Measurements from ENCODE around the gene RIPK4.

Gene RIPK4

GRCh38 chr21:41713495-41714281 is 53.2 kb downstream of the RIPK4 start:
- DNase-seq (ENCODE audit: insufficient read length, low spot score) (no peak), FAIRE-seq (no peak)
- TF ChIP-seq POLR2A (IDR thresholded peaks at IDR 0.05; ENCODE audit: low read depth, low read length): no peak
- TF ChIP-seq POLR2AphosphoS5 (IDR thresholded peaks at IDR 0.05; ENCODE audit: low read depth, low read length): no peak
- no peak for TF ChIP-seq POU2F2 (IDR thresholded peaks at IDR 0.05; ENCODE audit: low read depth, low read length)
- TF ChIP-seq PAX5 (IDR thresholded peaks at IDR 0.05; ENCODE audit: insufficient read depth, low read length, severe bottlenecking): no peak
- no peak for TF ChIP-seq TAF1 (IDR thresholded peaks at IDR 0.05; ENCODE audit: low read depth, low read length)
- TF ChIP-seq SPI1 (IDR thresholded peaks at IDR 0.05; ENCODE audit: low read depth, low read length): no peak

- TF ChIP-seq POU2F2 (IDR thresholded peaks at IDR 0.05; ENCODE audit: low read depth, low read length): no peak
- no peak for TF ChIP-seq POLR2AphosphoS5 (IDR thresholded peaks at IDR 0.05; ENCODE audit: low read depth, low read length)
- TF ChIP-seq SPI1 (IDR thresholded peaks at IDR 0.05; ENCODE audit: low read depth, low read length): no peak
- no peak for TF ChIP-seq POLR2A (IDR thresholded peaks at IDR 0.05; ENCODE audit: low read depth, low read length)
- no peak for TF ChIP-seq PAX5 (IDR thresholded peaks at IDR 0.05; ENCODE audit: insufficient read depth, low read length, severe bottlenecking)
- no peak for TF ChIP-seq TAF1 (IDR thresholded peaks at IDR 0.05; ENCODE audit: low read depth, low read length)
- DNase-seq (ENCODE audit: insufficient read length, low spot score): no peak
- no peak for FAIRE-seq
These were observed 54.1 kb downstream of the RIPK4 start for GRCh38 chr21:41712730-41713129.

GRCh38 chr21:41712201-41712600 is 54.7 kb downstream of the RIPK4 start:
- DNase-seq (ENCODE audit: insufficient read length, low spot score): no peak
- no peak for FAIRE-seq

GRCh38 chr21:41711416-41712007 is 55.3 kb downstream of the RIPK4 start:
- TF ChIP-seq POLR2AphosphoS5 (IDR thresholded peaks at IDR 0.05; ENCODE audit: low read depth, low read length) (no peak), POU2F2 (IDR thresholded peaks at IDR 0.05; ENCODE audit: low read depth, low read length) (no peak), TAF1 (IDR thresholded peaks at IDR 0.05; ENCODE audit: low read depth, low read length) (no peak), PAX5 (IDR thresholded peaks at IDR 0.05; ENCODE audit: insufficient read depth, low read length, severe bottlenecking) (no peak), POLR2A (IDR thresholded peaks at IDR 0.05; ENCODE audit: low read depth, low read length) (no peak), SPI1 (IDR thresholded peaks at IDR 0.05; ENCODE audit: low read depth, low read length) (no peak)
- DNase-seq (ENCODE audit: insufficient read length, low spot score) (no peak), FAIRE-seq (no peak)

More at GRCh38 chr21:41712201-41712600, 54.7 kb downstream of the RIPK4 start:
- TF ChIP-seq PAX5 (IDR thresholded peaks at IDR 0.05; ENCODE audit: insufficient read depth, low read length, severe bottlenecking) (no peak), POU2F2 (IDR thresholded peaks at IDR 0.05; ENCODE audit: low read depth, low read length) (no peak), SPI1 (IDR thresholded peaks at IDR 0.05; ENCODE audit: low read depth, low read length) (no peak), POLR2A (IDR thresholded peaks at IDR 0.05; ENCODE audit: low read depth, low read length) (no peak), POLR2AphosphoS5 (IDR thresholded peaks at IDR 0.05; ENCODE audit: low read depth, low read length) (no peak), TAF1 (IDR thresholded peaks at IDR 0.05; ENCODE audit: low read depth, low read length) (no peak)

DNA sequence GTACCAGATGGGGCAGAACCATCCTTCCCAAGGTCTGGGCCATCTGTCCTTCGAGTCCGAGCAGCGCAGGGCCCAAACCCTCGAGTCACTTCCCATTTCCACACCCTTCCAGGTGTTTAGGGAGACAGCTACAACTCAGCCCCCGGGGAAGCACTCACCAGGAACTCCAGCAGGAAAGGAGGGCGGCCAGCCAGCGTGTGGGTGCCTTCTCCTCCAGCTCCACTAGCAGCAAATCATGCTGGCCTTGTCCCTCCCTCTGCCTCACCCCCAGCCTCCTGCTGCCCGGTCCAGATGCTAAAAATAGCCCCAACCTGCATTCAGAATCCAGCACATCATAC is 56.1 kb downstream of the RIPK4 start:
- DNase-seq (ENCODE audit: insufficient read length, low spot score) (no peak), FAIRE-seq (no peak)
- TF ChIP-seq POU2F2 (IDR thresholded peaks at IDR 0.05; ENCODE audit: low read depth, low read length) (no peak), POLR2A (IDR thresholded peaks at IDR 0.05; ENCODE audit: low read depth, low read length) (no peak), SPI1 (IDR thresholded peaks at IDR 0.05; ENCODE audit: low read depth, low read length) (no peak), TAF1 (IDR thresholded peaks at IDR 0.05; ENCODE audit: low read depth, low read length) (no peak), PAX5 (IDR thresholded peaks at IDR 0.05; ENCODE audit: insufficient read depth, low read length, severe bottlenecking) (no peak)

DNA sequence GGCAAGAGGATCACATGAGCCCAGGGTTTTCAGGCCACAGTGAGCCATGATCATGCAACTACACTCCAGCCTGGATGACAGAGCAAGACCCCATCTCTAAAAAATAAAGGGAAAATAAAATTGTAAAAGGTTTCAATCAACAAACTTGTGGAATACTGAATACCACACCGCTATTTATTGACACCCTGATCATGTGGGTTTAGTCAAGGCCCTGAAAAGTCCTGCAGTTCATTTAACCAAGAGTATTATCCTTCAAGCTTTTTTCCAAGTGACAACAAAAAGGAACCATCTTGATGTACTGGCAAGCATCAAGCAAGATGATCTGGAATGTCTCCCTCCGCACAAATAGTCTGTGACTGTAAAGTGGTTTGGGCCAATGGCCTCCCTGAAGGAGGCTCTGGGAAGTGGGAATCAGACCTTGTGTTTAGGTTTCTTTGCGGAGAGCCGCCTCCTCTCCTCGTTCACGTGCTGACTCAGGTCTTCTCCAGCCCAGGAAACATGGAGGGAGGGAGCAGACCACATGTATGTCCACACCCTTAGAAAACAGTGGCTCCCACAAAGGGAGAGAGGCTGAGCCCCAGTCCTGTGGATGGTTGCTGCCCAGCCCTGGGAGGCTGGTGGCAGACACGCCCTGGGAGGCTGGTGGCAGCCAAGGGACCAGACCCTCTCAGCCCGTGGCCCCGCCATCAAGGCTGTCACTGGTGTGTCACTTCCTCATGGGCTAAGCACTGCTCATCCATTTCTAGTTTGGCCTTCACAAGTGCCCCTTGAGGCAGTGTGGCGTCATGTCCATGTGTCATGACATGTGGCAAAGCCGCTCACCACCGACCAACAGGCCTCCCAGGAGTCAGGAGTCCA is 56.7 kb downstream of the RIPK4 start:
- DNase-seq (ENCODE audit: insufficient read length, low spot score): no peak
- TF ChIP-seq POLR2AphosphoS5 (IDR thresholded peaks at IDR 0.05; ENCODE audit: low read depth, low read length) (no peak), TAF1 (IDR thresholded peaks at IDR 0.05; ENCODE audit: low read depth, low read length) (no peak), SPI1 (IDR thresholded peaks at IDR 0.05; ENCODE audit: low read depth, low read length) (no peak), PAX5 (IDR thresholded peaks at IDR 0.05; ENCODE audit: insufficient read depth, low read length, severe bottlenecking) (no peak), POLR2A (IDR thresholded peaks at IDR 0.05; ENCODE audit: low read depth, low read length) (no peak), POU2F2 (IDR thresholded peaks at IDR 0.05; ENCODE audit: low read depth, low read length) (no peak)
- no peak for FAIRE-seq

DNA sequence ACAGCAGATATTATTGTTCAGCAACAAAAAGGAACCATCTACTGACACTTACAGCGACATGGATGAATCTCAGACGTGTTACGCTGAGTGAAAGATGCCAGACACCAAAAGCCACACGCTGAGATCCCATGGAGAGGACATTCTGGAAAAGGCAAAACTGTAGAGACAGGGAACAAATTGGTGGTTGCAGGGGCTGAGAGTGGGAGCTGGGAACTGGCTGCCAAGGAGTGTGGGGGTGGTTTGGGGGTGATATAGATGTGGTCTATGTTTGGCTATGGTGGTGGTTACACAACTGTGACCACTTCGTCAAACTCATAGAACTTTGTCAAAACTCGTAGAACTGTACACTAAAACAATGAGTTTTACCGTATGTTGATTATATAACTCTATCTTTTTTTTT is 57.7 kb downstream of the RIPK4 start:
- DNase-seq (ENCODE audit: insufficient read length, low spot score): no peak
- FAIRE-seq: no peak
- TF ChIP-seq POLR2A (IDR thresholded peaks at IDR 0.05; ENCODE audit: low read depth, low read length): no peak
- no peak for TF ChIP-seq TAF1 (IDR thresholded peaks at IDR 0.05; ENCODE audit: low read depth, low read length)
- no peak for TF ChIP-seq POU2F2 (IDR thresholded peaks at IDR 0.05; ENCODE audit: low read depth, low read length)
- no peak for TF ChIP-seq PAX5 (IDR thresholded peaks at IDR 0.05; ENCODE audit: insufficient read depth, low read length, severe bottlenecking)
- no peak for TF ChIP-seq POLR2AphosphoS5 (IDR thresholded peaks at IDR 0.05; ENCODE audit: low read depth, low read length)
- no peak for TF ChIP-seq SPI1 (IDR thresholded peaks at IDR 0.05; ENCODE audit: low read depth, low read length)

- no peak for TF ChIP-seq PAX5 (IDR thresholded peaks at IDR 0.05; ENCODE audit: insufficient read depth, low read length, severe bottlenecking)
- no peak for FAIRE-seq
- no peak for DNase-seq (ENCODE audit: insufficient read length, low spot score)
These were observed 58.9 kb downstream of the RIPK4 start for GRCh38 chr21:41707960-41708330.

DNA sequence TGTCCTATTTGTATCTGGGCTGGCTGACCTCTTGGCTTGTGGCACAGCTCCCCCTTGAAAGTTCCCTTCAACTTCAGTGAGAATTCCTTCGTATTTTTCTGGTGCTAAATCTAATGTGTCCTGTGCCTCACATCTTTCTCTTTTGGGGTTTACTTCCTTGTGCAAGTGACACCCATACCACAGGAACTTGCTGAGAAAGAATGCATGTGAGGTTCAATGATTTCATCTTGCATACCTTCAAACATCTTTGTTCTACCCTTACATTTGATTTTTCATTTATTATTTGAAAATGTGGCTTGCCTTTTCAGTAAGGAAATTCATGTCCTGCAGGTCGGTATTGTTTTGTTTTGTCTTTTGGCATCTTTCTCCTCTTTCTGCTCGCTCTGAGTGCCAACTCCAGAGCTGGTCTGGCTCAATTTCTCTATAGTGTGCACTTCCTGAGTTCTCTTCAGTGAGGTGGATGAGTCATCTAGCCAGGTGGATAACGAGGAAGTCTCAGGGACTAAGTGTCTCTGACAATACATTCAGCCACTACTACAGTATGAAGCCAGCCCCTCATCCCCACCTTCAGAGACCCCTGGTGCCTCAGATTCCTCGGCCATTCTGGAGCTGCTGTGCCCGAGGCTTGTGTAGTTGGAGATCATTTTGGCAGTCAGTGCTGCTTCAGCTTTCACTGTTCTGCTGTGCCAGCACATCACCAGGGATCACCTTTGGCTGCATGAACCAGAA is 59.5 kb downstream of the RIPK4 start:
- DNase-seq (ENCODE audit: insufficient read length, low spot score) (no peak), FAIRE-seq (no peak)
- TF ChIP-seq TAF1 (IDR thresholded peaks at IDR 0.05; ENCODE audit: low read depth, low read length) (no peak), POLR2AphosphoS5 (IDR thresholded peaks at IDR 0.05; ENCODE audit: low read depth, low read length) (no peak), SPI1 (IDR thresholded peaks at IDR 0.05; ENCODE audit: low read depth, low read length) (no peak), POLR2A (IDR thresholded peaks at IDR 0.05; ENCODE audit: low read depth, low read length) (no peak), PAX5 (IDR thresholded peaks at IDR 0.05; ENCODE audit: insufficient read depth, low read length, severe bottlenecking) (no peak), POU2F2 (IDR thresholded peaks at IDR 0.05; ENCODE audit: low read depth, low read length) (no peak)
